ENCODE data around the gene MDH1.
"Not testable (repeated sequence)": the region's sequence is repeated elsewhere in the genome, so short reads cannot be mapped to it uniquely, and the experiment has no call there.

MDH1 gene

DNA sequence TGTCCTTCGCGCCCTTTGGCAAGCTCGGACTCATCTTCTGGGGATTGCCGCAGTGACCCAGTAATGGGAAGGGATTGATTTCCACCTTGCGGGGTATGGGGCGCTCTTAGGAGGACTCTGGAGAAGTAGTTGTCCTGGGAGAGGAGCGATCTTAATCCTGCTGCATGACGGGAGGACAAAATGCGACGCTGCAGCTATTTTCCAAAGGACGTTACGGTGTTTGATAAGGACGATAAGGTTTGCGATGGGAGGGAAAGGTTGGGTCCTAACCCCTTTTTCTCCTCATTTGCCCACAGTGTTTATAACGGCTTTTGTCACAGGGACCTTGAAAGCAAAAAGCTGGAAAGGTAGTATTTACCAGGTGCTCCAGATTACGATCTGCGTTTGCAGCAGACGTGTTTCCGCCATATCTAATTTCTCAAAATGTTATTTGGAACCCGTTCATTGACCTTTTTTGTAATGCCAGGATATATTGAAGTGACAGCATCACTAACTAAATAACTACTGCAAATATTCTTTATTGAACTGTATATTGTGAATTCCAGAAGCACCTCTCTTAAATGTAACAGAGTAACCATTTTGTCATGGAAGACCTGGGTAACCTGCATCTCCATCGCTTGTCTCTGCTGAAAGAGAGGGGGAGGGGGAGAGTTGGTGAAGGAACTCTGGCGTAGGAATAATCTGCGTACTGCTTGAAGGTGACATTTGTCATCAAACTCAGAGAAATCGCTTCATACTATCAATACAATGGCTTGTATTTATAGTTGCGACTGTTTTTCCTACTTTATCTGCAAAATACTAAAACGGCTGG is 590 bp downstream of the MDH1 start:
- DNase-seq: no peak

GRCh38 chr2:63590626-63591408 is 2.1 kb downstream of the MDH1 start:
- DNase-seq: no peak

DNA sequence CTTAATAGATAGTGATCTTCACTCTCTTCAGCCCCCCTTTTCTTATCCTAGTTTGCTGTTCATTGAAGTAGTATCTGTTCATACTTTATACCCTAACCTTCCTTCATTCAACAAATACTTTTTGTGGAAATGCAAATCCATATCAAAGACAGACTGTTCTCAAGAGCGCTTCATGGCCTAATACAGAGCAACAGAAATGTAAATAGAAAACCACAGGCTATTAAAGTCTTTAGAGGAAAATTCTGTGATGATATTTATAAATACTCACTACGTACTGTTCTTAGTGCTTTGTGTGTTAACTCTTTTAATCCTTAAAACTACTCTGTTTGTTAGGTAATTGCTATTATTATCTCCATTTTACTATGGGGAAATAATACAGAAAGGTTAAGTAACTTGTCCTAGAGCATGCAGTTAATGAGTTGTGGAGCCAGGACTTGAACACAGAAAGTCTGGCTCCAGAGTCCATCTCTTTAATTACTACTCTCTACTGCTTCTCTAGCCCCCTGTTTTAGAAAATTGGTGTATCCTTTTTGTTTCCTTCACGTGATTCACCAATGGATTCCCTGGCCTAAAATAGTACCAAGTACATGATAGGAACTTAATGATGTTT is 2.9 kb downstream of the MDH1 start:
- DNase-seq: no peak

GRCh38 chr2:63594660-63595059 is 5.9 kb downstream of the MDH1 start:
- no peak for DNase-seq

DNA sequence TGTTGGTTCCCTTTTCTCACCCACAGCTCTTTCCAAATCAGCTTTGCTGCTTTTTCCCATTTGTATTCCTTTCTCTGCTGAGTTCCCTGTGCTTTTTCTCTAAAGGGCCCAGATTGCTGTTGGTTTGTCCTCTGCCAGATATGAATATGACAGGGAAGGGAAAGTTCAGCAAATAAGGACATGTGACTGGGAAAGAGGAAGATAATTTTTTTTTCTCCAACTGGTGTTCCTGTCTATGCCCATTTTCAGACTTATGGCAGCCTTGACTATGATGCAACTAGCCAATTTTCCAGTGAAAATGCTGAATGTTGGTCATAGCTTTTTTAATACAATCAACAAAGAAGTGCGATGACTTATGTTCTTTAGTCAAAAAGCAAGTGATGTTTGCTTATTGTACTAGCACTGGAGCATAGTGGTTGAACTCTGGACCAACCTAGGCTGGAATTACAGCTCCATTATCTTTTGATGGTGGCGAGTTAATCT is 7.7 kb downstream of the MDH1 start:
- DNase-seq: no peak

DNA sequence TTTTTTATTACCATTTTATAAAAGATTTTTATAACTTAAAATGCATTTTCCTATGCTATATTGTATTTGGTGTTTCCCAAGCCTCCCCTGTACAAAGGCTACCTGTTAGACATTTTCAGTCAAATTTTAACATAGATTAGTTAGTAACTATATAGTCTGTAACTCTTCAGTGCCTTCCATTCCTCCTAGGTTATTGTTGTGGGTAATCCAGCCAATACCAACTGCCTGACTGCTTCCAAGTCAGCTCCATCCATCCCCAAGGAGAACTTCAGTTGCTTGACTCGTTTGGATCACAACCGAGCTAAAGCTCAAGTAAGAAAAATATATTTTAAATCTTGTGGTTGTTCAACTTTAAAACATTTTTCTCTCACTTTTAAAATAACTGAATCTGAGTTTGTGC is 10.2 kb downstream of the MDH1 start:
- no peak for DNase-seq

- no peak for DNase-seq
Observed at GRCh38 chr2:63600881-63601460, 12.2 kb downstream of the MDH1 start.

GRCh38 chr2:63604666-63605065 is 15.9 kb downstream of the MDH1 start:
- no peak for DNase-seq

- not testable (repeated sequence) for DNase-seq
Observed at GRCh38 chr2:63608865-63609264, 20.1 kb downstream of the MDH1 start.

DNA sequence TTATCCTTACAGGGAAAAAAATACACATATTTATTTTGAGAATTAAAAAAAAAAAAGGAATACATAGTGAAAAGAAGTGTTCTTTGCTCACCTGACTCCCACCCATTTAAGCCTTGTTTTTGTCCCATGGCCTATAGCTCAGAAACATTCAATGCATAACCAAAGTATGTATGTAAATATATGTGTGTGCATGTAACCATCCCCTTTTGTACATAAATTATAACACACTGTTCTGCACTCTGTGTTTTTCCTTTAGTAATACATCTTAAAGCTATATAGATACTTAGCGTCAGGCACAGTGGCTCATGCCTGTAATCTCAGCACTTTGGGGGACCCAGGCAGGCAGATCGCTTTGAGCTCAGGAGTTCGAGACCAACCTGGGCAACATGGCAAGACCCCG is 21.8 kb downstream of the MDH1 start:
- DNase-seq: no peak

GRCh38 chr2:63613391-63613901 is 24.7 kb downstream of the MDH1 start:
- DNase-seq: no peak

- DNase-seq: peak; percentile 69
Observed at GRCh38 chr2:63614448-63614968, 25.7 kb downstream of the MDH1 start.

DNA sequence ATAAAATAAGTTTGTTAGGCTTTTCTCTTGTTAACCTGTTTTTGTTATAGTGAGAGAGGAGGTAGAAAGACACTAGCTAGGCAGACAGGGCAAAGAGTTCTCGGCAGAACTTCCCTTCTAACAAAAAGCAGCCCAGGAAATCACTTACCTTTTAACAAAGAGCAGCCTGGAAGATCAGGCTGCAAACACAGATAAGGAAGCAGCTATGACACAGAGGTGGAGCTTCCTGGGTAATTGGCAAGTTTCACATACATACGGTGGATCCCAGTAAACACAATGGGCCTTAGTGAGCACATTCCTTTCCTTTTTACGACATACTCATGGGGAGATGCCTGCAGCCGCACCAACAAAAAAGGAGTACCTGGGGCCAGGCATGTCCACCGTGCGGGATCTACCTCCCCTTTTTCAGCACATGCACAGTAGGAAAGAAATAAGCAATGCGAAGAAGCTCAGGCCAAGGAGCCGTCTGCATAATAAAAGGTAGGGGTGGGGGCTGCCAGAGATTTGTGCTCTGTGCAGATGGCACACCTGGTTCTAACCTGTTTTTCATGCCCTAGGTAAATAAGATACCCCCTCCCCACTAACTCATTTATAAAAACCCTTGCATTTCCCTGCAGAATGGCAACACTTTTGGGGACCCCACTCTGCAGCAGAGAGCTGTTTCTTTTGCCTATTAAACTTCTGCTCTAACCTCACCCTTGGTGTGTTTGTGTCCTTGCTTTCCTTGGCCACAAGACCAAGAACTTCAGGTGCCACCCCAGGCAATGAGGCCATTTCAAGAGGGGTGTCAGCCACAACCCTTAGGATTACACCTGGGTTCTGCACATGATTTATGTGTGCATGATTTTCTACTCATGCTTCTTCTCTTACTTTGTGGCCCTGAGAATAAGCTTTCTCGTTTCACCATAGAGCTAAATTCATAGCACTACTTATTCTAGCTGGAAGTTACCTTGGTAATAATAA is 26.5 kb downstream of the MDH1 start:
- DNase-seq: peak; percentile 72

- no peak for DNase-seq
Observed at GRCh38 chr2:63617366-63617765, 28.6 kb downstream of the MDH1 start.

DNA sequence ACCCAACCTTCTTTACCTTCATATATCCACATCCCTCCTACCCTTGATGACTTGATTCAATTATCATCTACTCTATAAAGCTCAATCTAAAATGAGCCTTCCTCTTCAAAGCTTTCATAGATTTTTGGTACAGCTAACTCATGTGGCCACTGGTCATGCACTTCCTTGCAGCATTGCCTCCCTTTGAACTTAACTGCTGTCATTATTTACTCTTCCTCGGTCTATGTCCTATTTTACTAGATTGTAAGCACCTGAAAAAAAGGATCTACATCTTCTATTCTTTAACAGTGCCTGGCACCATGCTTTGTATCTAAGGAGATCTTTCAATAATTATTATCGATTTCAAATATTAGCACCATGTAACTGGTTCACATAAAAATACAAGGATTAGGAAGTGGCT is 30.6 kb downstream of the MDH1 start:
- DNase-seq: no peak

GRCh38 chr2:63622751-63623150 is 34.0 kb downstream of the MDH1 start:
- DNase-seq: no peak

DNA sequence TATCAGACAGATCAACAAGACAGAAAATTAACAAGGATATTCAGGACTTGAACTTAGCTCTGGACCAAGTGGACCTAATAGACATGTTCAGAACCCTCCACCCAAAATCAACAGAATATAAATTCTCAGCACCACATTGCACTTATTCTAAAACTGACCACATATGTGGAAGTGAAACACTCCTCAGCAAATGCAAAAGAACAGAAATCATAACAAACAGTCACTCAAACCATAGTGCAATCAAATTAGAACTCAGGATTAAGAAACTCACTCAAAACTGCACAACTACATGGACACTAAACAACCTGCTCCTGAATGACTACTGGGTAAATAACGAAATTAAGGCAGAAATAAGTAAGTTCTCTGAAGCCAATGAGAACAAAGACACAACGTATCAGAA is 35.0 kb downstream of the MDH1 start:
- DNase-seq: not testable (repeated sequence)

DNA sequence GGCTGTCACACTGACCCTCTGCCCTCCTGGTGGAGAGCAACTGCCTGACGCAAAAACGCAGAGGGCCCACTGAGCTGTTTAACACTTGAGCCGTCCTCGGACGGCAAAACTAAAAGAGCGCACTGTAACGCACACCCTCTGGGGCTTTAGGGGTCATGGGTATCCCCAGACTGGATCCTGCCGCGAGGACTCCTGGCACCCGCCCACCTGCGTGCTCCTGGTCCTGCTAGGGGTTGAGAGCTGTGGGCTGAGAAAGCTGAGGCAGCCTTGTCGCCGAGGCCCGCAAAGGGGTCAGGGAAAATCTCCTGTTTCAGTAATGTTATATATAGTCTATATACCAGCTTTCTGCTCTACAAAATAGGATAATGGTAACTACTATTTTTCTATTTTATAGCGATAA is 39.1 kb downstream of the MDH1 start:
- DNase-seq: no peak

- no peak for DNase-seq
Observed at GRCh38 chr2:63628403-63628942, 39.7 kb downstream of the MDH1 start.

GRCh38 chr2:63631501-63631900 is 42.7 kb downstream of the MDH1 start:
- no peak for DNase-seq

GRCh38 chr2:63632382-63632781 is 43.6 kb downstream of the MDH1 start:
- DNase-seq: no peak
